Umbilical cord (tissue), 2 donors: ENCODE data around the gene MLH3. TPM values are rescaled to one million over a fixed set of nuclear protein-coding genes. Genes with fewer than 3 reads are reported as not detected.
"Not testable (repeated sequence)": the region's sequence is repeated elsewhere in the genome, so short reads cannot be mapped to it uniquely, and the experiment has no call there.

ENCODE experiments used
- DNase-seq: peaks from one replicate; pipeline ENCODE4 v3.0.0-alpha.2; 2015; ENCODE audit warnings: low spot score
- total RNA-seq: library from RNA; depleted of rRNA; stranded (reverse); fragments of >200 nt; gene quantifications from one replicate; pipeline ENCODE4 v1.2.3, GENCODE V29; 2014; ENCODE audit warnings: low replicate concordance; ENCODE audit not compliant: insufficient read depth

The MLH3 gene
- total RNA-seq: 55.6 TPM

DNA sequence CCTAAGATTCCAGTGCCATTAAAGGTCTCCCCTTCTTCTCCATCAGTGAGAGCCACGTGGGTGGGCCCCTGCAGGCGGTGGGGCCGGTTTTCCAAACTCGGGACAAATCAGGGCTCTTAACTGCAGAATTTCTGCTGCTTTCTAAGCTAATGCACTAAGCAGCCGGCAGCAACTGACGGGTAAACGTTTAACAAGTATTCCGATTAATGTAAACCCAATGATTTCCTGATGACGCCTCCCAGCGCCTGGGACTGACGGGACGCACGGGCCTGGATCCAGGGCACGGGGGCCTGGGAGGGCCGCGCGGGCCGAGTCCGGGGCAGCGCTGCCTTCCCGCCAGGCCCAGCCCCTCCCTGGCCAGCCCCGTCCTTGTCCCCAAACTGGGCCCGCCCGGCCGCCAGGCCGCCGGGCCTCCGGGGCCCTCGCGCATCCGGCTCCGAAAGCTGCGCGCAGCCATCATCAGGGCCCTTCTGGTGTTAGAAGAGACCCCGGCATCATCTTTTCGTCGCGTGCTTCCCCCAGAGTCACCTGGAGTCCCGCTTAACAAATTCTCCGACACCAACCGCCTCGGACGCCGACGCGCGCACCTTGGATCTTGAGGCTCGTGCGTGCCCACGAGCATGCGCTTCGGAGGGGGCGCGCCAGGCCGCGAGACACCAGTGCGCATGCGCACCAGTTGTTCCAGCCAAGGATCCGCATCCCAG is at the start of gene MLH3:
MLH3 (minus strand) TSS at position 616 of the 704 bp plus-strand sequence. CDS start 1,812 bp downstream, outside the sequence.
- DNase-seq: peak; percentile 89

DNA sequence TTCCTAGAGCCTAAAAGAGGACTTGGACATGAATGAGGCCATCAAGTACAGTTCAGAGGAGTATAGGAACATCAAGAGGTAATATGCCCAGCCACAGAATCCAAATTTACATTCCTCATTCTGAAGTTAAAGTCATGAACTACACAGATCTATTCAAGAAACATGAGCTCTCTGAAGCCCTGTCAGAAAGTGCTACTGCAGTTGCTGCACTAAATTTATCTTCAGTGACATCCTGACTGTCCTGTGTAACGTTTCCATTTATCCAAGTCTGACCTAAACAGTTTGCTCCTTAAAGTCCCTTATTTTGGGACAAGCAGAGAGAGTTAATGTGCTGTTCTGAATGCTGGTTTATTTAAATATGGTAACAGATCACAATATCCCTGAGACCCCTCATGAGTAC is 47.4 kb upstream of the MLH3 start:
- DNase-seq: no peak

DNA sequence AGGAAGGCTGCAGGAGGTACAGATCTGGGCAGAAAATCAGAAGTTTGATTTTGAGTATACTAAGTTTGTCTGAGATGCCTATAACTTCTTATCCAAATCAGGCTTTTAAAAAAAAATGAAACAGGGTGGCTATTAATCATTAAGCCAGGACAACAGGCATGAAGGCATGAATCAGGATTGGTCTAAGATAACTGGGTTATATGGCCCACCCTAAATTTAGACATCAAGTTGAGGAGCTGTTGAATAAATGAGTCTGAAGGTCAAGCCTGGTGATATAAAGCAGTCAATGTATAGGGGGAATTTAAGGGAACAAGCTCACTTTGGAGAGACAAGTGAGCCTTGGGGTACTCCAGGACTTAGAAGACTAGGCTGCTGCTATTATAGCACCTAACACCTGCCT is 46.9 kb upstream of the MLH3 start:
- no peak for DNase-seq

DNA sequence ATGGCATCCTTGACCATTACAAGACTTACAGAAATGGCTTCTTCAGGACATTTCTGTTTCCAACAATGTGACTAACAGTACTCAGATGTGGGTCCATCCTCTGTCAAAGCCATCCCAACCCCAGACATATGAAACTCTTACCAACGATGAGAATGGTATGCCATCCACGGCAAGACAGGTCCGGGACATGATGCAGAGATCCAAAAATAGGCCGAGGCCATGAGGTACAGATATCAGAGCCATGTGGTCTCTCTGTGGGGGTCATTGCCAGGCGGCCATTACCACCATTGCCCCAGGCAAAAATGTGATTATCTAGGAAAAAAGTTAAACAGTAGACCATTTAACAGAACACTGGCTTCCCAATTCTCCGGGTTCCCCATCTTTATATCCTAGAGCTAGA is 45.7 kb upstream of the MLH3 start:
- DNase-seq: no peak

DNA sequence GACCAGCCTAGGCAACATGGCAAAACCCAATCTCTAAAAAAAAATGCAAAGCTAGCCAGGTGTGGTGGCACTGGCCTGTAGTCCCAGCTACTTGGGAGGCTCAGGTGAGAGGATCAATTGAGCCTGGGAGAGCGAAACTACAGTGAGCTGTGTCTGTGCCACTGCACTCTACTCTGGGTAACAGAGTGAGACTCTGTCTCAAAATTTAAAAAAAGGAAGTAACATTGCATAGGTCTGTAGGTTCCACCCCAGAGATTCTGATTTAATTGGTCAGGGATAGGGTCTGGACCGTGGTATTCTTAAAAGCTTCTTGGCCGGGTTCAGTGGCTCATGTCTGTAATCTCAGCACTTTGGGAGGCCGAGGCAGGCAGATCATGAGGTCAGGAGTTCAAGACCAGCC is 44.4 kb upstream of the MLH3 start:
- DNase-seq: no peak

DNA sequence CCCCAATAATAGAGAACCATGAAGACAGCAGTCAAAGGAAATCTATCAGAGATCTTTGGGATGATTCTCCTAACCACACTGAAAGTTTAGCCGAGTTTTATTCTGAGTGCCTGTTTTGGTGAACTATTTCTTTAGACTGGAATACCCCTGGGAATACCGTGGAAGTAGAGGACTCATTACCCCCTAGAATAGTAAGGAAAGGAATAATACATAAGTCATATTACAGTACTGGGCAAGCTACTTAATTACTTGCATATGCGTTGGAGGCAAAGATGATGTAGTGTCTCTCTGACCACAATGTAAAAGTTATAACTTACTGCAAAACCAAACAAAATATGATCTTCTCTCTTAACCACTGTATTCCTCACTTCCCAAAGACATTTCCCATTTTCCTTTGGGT is 43.6 kb upstream of the MLH3 start:
- no peak for DNase-seq

DNA sequence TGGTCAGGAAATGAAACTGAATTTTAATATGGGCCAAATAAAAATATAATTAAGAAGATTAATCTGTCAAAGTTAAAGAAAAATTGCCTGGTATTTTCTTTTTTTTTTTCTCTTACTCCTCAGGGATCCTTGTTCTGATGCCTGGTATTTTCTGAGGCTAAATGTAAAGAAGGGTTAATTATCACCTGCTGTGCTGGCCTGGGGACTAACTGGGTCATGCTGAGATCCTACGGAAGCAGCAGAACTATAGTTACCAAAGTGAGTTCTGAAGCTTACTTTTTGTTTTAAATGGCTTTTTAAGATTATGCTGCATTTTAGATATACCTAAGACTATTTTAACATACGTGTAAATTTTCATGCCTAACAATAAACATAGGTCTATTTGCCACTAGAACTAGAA is 41.4 kb upstream of the MLH3 start:
- DNase-seq: no peak

DNA sequence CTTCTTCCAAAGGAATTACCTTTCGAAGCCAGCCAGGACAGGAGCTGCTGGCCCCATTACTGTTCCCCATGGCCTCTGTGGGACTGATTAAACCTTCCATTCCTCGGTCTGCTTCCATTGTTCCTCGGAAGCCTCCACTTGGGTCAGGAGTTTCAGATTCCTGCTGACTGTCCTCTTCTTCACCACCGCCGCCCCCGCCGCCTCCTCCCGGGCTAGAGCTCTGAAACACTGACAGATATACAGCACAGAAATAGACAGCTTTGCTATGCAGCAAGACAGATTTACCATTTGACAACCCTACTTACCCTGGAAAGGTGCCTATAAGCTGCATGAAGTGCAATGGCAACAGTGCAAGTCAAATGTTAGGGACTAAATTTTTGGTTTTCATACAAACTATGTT is 40.0 kb upstream of the MLH3 start:
- no peak for DNase-seq

DNA sequence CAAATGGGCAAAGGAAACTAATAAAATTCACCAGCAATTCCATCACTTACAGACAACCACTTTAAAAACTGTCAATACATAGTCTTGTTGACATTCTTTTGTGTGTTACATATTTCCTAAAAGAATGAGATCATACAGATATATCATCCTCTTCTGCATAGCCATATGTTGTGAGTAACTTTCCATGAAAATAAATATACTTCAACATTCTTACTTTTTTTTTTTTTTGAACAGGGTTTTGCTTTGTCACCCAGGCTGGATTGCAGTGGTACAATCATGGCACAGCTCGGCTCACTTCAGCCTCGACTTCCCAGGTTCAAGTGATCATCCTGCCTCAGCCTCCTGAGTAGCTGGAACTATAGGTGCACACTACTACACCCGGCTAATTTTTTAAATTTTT is 39.1 kb upstream of the MLH3 start:
- DNase-seq: no peak

DNA sequence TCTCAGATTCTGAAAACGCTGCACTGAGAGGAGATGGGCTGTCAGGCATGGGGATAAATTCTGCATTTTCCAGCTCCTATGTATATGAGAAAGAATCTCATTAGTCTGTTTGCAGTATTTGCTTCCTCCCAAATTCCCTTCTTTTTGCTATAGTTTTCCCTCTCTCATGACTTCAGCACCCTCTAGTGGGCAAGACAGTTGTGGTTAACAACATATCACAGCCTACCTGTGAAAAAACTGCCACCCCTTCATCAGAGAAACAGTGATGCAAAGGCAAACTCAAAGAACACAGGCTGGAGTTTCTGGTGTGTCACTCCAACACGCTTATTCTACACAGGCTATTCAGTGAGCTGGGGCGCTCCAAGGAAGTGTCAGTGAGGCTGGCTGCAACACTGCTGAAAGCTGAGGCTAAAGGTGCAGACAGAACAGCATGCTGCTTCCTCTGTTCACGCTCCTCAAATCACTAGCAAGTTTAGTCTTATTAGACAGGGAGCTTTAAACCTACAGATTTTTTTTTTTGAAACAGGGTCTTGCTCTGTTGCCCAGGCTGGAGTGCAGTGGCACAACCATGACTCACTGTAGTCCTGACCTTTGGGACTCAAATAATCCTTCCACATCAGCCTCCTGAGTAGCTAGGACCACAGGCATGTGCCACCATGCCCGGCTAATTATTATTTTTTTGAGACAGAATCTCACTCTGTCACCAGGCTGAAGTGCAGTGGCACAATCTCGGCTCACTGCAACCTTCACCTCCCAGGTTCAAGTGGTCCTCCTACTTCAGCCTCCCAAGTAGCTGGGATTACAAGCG is 37.5 kb upstream of the MLH3 start:
- DNase-seq: peak; percentile 69

DNA sequence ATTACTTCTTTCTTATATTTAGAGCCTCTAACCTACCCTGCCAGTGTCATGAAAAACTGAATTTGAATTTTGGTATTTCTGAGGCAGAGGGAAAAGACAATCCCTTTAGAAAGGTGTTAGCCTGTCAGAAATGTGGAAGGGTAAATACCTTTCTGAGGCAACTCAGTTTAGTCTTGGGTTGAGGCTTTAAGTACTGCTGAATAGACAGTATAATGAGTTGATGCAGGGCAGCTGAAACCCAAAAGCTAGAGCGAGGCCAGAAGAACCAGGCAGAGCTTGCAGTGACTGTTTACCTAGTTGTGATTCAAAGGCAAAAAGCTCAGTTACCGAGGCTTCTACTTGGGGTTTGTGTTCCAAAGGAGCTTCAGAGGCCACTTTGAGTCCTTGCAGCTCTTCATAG is 36.9 kb upstream of the MLH3 start:
- no peak for DNase-seq

DNA sequence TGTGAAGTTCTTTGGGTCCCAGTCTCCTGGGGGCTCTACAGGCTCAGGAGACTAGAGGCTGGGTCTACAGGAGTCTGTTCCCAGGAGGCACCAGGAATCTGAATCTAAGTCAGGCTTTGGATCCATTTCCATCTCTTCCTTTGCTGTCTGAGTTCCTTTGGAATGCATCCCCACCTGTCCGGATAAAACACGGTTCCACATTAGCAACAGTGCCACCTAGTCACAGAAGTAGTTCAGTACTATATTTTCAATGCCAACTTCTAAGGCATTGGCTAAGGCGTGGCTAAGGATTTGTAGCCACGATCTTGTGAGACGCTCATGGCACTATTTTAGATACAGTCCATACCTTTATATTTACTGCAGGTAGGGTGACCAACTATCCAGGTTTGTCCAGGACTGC is 33.2 kb upstream of the MLH3 start:
- no peak for DNase-seq

DNA sequence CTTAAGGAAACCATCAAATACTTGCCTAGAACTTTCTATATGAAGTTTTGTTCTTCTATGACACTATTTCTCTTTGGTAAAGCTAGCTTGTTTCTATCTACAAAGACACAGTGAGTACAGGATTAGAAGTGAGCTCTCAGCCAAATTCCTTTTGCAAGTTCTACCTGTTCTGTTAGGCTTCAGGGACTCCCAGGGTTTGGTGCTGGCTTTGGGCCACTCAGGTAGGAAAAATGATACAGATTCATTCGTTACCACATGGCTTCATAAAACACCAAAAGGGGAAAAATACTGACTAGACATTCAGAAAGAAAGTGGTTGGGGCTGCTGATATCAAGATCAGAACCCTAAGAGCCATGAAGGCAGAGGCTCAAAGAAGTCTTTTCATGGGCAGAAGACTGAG is 32.0 kb upstream of the MLH3 start:
- no peak for DNase-seq

DNA sequence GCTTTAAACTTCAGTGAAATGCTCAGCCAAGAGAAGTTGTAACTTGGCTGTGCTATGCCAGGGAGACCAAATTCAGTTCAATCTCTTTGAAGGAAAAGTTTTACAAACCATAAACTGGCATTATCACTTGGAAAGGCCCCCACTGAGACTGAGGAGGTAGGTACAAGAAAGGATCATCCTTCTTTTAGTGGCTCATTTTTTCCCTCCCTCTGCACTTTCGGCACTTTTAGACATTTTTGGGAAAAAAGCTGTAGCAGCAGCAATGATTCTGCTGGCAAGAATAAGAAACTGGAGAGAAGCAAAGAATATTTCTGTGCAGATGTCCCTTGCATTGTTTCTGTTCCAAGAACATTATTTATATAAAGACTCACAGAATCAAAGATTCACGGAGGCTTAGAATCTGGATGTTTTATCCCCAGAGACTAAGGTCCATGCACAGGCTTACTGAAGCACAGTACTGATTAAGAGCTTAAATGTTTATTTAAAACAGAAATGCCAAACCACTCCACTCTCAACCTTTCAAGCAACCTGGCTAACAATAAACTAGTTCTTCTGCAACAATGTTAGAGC is 30.5 kb upstream of the MLH3 start:
- peak; percentile 69 for DNase-seq

DNA sequence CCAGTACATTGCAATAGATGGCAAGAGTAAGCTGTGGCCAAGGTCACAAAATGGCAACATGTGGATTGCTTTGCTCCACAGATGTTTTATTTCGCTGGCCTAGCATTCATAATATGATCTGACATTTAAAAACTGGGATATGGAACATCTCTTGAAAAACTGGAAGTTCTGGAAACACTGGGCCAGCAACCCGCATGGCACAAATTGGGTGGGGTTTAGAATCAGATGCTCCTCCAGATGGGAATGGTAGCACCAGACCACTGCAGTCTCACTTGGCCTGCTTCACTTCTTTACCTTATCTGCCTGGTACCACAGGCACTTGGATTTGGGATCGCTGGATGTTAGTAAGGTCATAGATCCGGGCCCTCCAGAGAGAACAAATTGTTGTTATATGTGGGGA is 28.3 kb upstream of the MLH3 start:
- no peak for DNase-seq

DNA sequence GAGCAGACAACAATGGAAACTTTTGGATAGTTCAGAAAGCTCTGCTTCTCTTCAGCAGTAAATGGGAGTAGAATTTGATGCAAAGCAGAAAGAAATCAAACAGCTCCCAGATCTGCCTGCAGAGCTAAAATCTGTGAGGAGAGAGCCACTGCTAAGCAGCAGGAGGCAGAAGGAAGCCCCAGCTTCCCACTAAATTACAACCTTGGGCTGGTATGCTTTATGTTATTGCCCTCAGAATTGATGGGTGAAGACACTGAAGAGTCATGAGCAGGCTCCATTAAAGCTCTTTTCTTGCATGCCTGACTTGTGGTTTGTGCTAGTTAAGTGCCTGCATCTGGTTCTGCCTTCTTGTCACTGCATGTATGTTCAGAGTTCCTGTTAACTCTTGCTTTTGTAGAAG is 26.5 kb upstream of the MLH3 start:
- DNase-seq: peak; percentile 68

DNA sequence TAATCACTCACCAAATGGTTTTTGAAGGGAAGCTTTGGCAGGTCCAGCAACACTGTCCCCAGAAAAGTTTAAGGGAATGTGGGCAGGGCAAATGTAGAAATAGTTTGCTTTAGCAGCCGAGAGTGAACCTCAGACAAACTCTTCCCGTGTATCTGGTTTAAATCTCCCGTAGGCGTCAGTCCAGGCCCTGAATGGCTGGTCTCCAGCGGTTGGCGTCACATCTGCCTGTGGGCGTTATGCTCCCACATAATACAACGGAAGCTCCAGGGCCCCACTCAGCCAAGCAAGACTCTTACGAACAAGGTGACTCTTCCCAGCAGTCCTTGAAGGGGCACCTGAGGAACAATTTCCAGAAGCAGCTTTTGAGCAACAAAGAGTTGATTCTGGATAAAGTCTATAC is 19.1 kb upstream of the MLH3 start:
- DNase-seq: peak; percentile 71

DNA sequence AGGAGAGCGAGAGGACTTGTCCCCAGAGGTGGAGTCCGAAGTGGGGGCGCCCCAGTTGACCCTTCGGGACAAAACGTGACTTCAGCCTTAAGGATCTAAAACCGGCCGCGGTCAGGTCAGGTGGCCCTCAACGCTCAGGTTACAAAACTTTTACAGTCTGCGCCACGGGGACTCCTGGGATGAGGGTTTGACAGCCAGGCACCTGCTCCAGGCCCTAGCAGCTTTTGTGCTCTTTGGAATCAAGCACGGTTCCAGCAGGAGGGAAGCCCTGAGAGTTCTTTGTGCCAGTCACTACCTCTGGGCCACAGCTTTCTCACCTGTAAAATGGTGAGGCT is 18.5 kb upstream of the MLH3 start:
- no peak for DNase-seq

DNA sequence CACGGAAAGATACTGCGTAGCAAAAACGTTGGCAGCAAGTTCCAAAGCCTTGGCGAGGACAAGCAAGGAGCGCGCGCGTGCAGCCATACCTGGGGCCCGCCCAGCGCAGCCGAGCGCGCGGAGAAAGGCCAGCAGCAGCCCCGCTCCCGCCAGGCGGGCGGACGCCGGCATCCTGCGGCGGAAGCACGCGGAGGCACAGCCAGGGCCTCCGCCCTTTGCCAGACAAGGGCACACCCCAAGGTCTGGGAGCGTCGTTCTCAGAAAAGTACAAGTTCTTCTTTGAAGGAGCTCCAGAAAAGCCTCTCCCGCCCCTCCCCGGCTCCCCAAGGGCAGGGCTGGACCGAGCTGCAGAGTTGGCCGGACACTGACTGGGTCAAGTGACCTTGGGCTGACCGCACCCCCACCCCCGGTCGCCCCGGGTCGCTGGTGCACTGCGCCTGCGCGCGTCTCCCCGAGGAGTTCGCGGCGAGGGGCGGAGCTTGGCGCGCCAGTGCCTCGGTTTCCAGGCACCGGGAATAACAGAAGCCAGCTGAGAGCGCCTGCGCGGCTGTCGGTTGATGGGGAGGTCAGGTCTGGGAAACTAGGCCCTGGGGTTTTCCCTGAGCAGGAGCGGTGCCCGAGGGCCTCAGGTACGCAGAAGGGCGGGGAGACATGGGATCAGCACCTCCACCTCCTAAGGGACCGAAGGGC is 18.0 kb upstream of the MLH3 start, which contains the start of gene ZC2HC1C:
ZC2HC1C (plus strand) TSS at position 521 of the 690 bp plus-strand sequence. CDS start 933 bp downstream, outside the sequence.
- DNase-seq: peak; percentile 94

DNA sequence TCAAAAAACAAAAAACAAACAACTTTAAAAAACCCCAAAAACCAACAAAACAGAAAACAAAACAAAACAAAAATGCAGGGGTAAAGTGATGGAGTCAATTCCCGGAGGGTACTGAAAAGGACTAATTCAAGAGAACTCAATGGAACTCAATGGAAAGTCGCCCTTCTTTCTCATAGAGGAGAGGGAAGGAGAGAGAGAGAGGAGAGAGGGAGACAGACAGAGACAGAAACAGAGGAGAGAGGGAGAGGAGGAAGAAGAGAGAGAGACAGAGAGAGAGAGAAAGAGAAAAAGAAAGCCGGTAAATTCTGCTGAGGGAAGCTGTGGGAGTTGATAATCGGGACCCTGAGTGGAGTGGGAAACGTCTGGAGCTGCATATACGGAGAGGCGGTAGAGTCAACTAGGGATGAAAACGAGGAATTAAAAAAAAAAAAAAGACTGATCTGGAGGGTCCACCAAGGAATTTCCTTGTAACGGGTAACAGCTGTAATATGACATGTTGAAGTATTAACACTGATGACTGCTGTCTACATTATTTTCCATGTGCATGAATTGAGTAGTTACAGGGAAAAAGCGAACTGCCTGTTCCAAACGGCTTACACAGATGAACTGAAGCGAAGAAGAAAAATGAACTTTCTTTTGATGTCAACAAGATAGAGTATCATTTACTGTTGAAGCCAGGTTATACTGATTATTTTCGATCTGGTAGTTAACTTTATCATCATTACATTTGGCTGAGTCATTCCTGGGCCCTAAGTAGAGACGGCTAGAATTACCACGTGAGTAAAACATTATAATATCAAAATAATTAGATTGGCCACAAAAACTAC is 17.2 kb upstream of the MLH3 start:
- DNase-seq: peak; percentile 48

DNA sequence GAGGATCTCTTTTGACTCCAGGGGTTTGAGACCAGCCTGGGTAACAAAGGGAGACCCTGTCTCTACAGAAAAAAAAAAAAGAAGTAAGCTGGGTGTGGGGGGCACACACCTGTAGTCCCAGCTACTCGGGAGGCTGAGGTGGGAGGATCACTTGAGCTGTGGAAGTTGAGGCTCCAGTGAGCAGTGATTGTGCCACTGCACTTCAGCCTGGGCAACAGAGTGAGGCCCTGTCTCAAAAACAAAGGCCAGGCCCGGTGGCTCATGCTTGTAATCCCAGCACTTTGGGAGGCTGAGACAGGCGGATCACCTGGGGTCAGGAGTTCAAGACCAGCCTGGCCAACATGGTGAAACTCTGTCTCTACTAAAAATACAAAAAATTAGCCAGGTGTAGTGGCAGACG is 16.5 kb upstream of the MLH3 start:
- DNase-seq: not testable (repeated sequence)
